H9 (cell line): ENCODE data around the gene ASMTL. TPM values are rescaled to one million over a fixed set of nuclear protein-coding genes. Genes with fewer than 3 reads are reported as not detected.

ENCODE experiments used
- DNase-seq: peaks from one replicate; pipeline ENCODE4 v3.0.0-alpha.2; 2017
- H2AFZ ChIP-seq: one replicate; pipeline ENCODE4 v1.6.1; 2013; ENCODE audit warnings: mild to moderate bottlenecking, low read length, control low read depth, moderate library complexity
- H2AK5ac ChIP-seq: 2 replicates; pipeline ENCODE4 v1.6.1; 2013; ENCODE audit warnings: low read length, control low read depth, mixed read lengths; ENCODE audit not compliant: insufficient read length
- H2BK120ac ChIP-seq: one replicate; pipeline ENCODE4 v1.6.1; 2013; ENCODE audit warnings: low read depth, mild to moderate bottlenecking, low read length, control low read depth, inconsistent platforms; ENCODE audit not compliant: poor library complexity, severe bottlenecking
- H2BK12ac ChIP-seq: 2 replicates; pipeline ENCODE4 v1.6.1; 2013; ENCODE audit warnings: low read length, control low read depth, mixed read lengths, low read depth; ENCODE audit not compliant: insufficient read length
- H2BK15ac ChIP-seq: 2 replicates; pipeline ENCODE4 v1.6.1; 2013; ENCODE audit warnings: low read depth, low read length, control low read depth
- H2BK20ac ChIP-seq: one replicate; pipeline ENCODE4 v1.6.1; 2013; ENCODE audit warnings: low read depth, mild to moderate bottlenecking, low read length, control low read depth, inconsistent platforms; ENCODE audit not compliant: poor library complexity, severe bottlenecking
- H2BK5ac ChIP-seq: 2 replicates; pipeline ENCODE4 v1.6.1; 2013; ENCODE audit warnings: low read length, control low read depth, mixed read lengths; ENCODE audit not compliant: insufficient read length
- H3K14ac ChIP-seq: 2 replicates; pipeline ENCODE4 v1.6.1; 2013; ENCODE audit warnings: low read length, control low read depth; ENCODE audit not compliant: insufficient read depth
- H3K18ac ChIP-seq: 2 replicates; pipeline ENCODE4 v1.6.1; 2013; ENCODE audit warnings: low read depth, mild to moderate bottlenecking, mixed read lengths, low read length, control low read depth; ENCODE audit not compliant: insufficient read length
- H3K23ac ChIP-seq: 2 replicates; pipeline ENCODE4 v1.6.1; 2013; ENCODE audit warnings: low read length, control low read depth, mixed read lengths, low read depth; ENCODE audit not compliant: insufficient read length
- H3K23me2 ChIP-seq: 2 replicates; pipeline ENCODE4 v1.6.1; 2013; ENCODE audit warnings: low read depth, mild to moderate bottlenecking, mixed read lengths, low read length, control low read depth; ENCODE audit not compliant: insufficient read length, poor library complexity, severe bottlenecking
- H3K27ac ChIP-seq: 2 replicates; pipeline ENCODE4 v1.5.1; 2013; ENCODE audit warnings: low read length, control low read depth, mixed read lengths, low read depth; ENCODE audit not compliant: insufficient read length
- H3K27me3 ChIP-seq: 2 replicates; pipeline ENCODE4 v1.6.1; 2013; ENCODE audit warnings: low read length, control low read depth, inconsistent platforms; ENCODE audit not compliant: insufficient read depth
- H3K4ac ChIP-seq: 2 replicates; pipeline ENCODE4 v1.6.1; 2013; ENCODE audit warnings: low read depth, mild to moderate bottlenecking, control low read depth, inconsistent platforms, low read length, moderate library complexity
- H3K4me1 ChIP-seq: 2 replicates; pipeline ENCODE4 v1.6.1; 2013; ENCODE audit warnings: low read length, control low read depth, inconsistent platforms; ENCODE audit not compliant: insufficient read depth
- H3K4me2 ChIP-seq: 2 replicates; pipeline ENCODE4 v1.6.1; 2013; ENCODE audit warnings: low read length, control low read depth, mixed read lengths; ENCODE audit not compliant: insufficient read length, insufficient read depth
- H3K56ac ChIP-seq: 2 replicates; pipeline ENCODE4 v1.6.1; 2013; ENCODE audit warnings: low read depth, mild to moderate bottlenecking, mixed read lengths, low read length, control low read depth; ENCODE audit not compliant: insufficient read length
- H3K79me1 ChIP-seq: 2 replicates; pipeline ENCODE4 v1.6.1; 2013; ENCODE audit warnings: low read depth, mild to moderate bottlenecking, moderate library complexity, low read length, control low read depth, inconsistent platforms; ENCODE audit not compliant: insufficient read depth, poor library complexity, severe bottlenecking
- H3K79me2 ChIP-seq: 2 replicates; pipeline ENCODE4 v1.6.1; 2013; ENCODE audit warnings: low read length, control low read depth, inconsistent platforms; ENCODE audit not compliant: insufficient read depth
- H3K9ac ChIP-seq: 2 replicates; pipeline ENCODE4 v1.6.1; 2013; ENCODE audit warnings: low read length, control low read depth, mixed read lengths; ENCODE audit not compliant: insufficient read length; ENCODE audit errors: extremely low read depth
- H3K9me3 ChIP-seq: one replicate; pipeline ENCODE4 v1.6.1; 2013; ENCODE audit warnings: low read depth, low read length, inconsistent platforms; ENCODE audit not compliant: control insufficient read depth
- H3T11ph ChIP-seq: one replicate; pipeline ENCODE4 v1.6.1; 2013; ENCODE audit warnings: mild to moderate bottlenecking, low read length, control low read depth, inconsistent platforms
- H4K20me1 ChIP-seq: one replicate; pipeline ENCODE4 v1.6.1; 2013; ENCODE audit not compliant: control insufficient read depth, insufficient read length, insufficient read depth
- H4K5ac ChIP-seq: 2 replicates; pipeline ENCODE4 v1.6.1; 2013; ENCODE audit warnings: low read depth, mild to moderate bottlenecking, mixed read lengths, low read length, control low read depth; ENCODE audit not compliant: insufficient read length
- H4K8ac ChIP-seq: replicated peaks from 2 replicates; pipeline ENCODE4 v1.6.1; 2013; ENCODE audit warnings: low read length, control low read depth, mixed read lengths, low read depth; ENCODE audit not compliant: insufficient read length
- H4K91ac ChIP-seq: 2 replicates; pipeline ENCODE4 v1.6.1; 2013; ENCODE audit warnings: low read depth, mild to moderate bottlenecking, moderate library complexity, mixed read lengths, low read length, control low read depth; ENCODE audit not compliant: insufficient read length
- H3K27ac Mint-ChIP-seq, 3 experiments: 2 replicates in 2 of 3; 3 replicates in 1 of 3; pipeline ENCODE4 v1.8.0; 2020 to 2021; ENCODE audit warnings: mixed read lengths in 3 of 3, mild to moderate bottlenecking in 1 of 3, moderate library complexity in 1 of 3
- H3K27me3 Mint-ChIP-seq: 2 replicates; pipeline ENCODE4 v1.8.0; 2021; ENCODE audit warnings: low read depth, mild to moderate bottlenecking, moderate library complexity, mixed read lengths
- H3K36me3 Mint-ChIP-seq, 3 experiments: 2 replicates in 2 of 3; 3 replicates in 1 of 3; pipeline ENCODE4 v1.8.0; 2020 to 2021; ENCODE audit warnings: low read depth in 3 of 3, mixed read lengths in 3 of 3; ENCODE audit not compliant: insufficient read depth in 1 of 3
- H3K4me1 Mint-ChIP-seq, 2 experiments: 2 replicates each; pipeline ENCODE4 v1.8.0; 2020; ENCODE audit warnings: mixed read lengths in 2 of 2
- H3K4me3 Mint-ChIP-seq, 2 experiments: 2 replicates in 1 of 2; 3 replicates in 1 of 2; pipeline ENCODE4 v1.8.0; 2020 to 2021; ENCODE audit warnings: mild to moderate bottlenecking in 2 of 2, mixed read lengths in 2 of 2, moderate library complexity in 1 of 2
- H3K9me3 Mint-ChIP-seq, 2 experiments: 2 replicates in 1 of 2; 3 replicates in 1 of 2; pipeline ENCODE4 v1.8.0; 2020; ENCODE audit warnings: mild to moderate bottlenecking in 2 of 2, mixed read lengths in 2 of 2, moderate library complexity in 1 of 2
- CTCF ChIP-seq: fragments of 200-600 bp; sonication (generic); conservative IDR thresholded peaks from 3 replicates; pipeline ENCODE4 v1.8.0; 2021; ENCODE audit warnings: antibody characterized with exemption, mild to moderate bottlenecking
- WGBS: extraction: QIAGEN DNeasy Blood & Tissue Kit; methylation state at CpG from one replicate; pipeline ENCODE4 v1.1.7; 2013; ENCODE audit warnings: missing lambda C conversion rate, low lambda C conversion rate, mixed read lengths; ENCODE audit not compliant: insufficient read length; ENCODE audit errors: extremely low coverage; 5-methylcytosine and 5-hydroxymethylcytosine counted together
- total RNA-seq: library from RNA; stranded (reverse); gene quantifications from 2 replicates; pipeline ENCODE4 v1.2.1, GENCODE V29; 2021

Gene ASMTL
- total RNA-seq, 1 experiment from 2014 or later, result 59.8 TPM

DNA sequence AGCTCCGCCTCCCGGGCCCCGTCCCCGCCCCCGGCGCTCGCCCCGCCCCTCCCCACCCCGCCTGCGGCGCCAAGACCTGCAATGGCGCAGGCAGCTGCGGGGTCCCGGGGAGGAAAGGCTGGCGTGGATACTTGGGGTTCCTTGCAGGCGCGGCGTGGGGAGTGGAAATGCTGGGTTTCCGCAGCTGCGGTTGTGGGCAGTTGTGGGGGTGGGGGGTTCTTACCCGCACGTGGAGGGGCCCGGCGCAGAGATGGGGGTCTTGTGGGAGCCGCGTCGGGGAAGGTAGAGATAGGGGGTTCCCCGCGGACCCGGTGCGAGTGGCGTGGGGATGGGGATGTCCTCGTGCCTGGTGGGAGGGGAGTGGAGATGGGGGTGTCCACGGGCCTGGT is 680 bp upstream of the ASMTL start:
- H3K27me3 Mint-ChIP-seq, result no peaks in the 10 kb centered on the region; the same call in none of the 2 replicates
- Histone ChIP-seq H4K20me1 (no peaks in the 10 kb centered on the region), H3K4me1 (no peaks in the 10 kb centered on the region), H3K27ac (no peak overlapping the region), H3K23ac (no peak overlapping the region), H3K4ac (no peak overlapping the region), H3K18ac (no peak overlapping the region), H3K79me1 (peaks cover 9% of the 10 kb centered on the region), H2BK15ac (no peak overlapping the region), H2AK5ac (no peak overlapping the region), H3K23me2 (no peaks in the 10 kb centered on the region), H2BK120ac (no peak overlapping the region), H4K8ac (no peak overlapping the region), H4K91ac (no peak overlapping the region), H3T11ph (no peak overlapping the region), H2BK5ac (no peak overlapping the region), H3K14ac (no peak overlapping the region), H2AFZ (no peak overlapping the region), H3K4me2 (no peak overlapping the region), H4K5ac (no peak overlapping the region), H2BK20ac (no peak overlapping the region), H3K56ac (no peak overlapping the region), H2BK12ac (no peak overlapping the region), H3K27me3 (no peaks in the 10 kb centered on the region), H3K79me2 (peaks cover 17% of the 10 kb centered on the region; the same call in 1 of the 2 replicates), H3K9ac (no peak overlapping the region), H3K9me3 (peaks cover 8% of the 10 kb centered on the region)
- peak overlapping the region; percentile 75 to 81 for H3K4me3 Mint-ChIP-seq
- 0 out of 4 replicates have a peak, but pooled peaks cover 0 to 2% of the 10 kb centered on the region in 2 experiments for H3K4me1 Mint-ChIP-seq
- no peak for TF ChIP-seq CTCF
- H3K27ac Mint-ChIP-seq, result peak overlapping the region in 1 of 3 experiments; percentile 73; a peak in 2 of 7 replicates
- WGBS, result no CpG with 5 or more reads among the region's 34 CpGs
- DNase-seq, result no peak
- H3K36me3 Mint-ChIP-seq, result peaks cover 18 to 19% (median 18%) of the 10 kb centered on the region in 3 experiments
- H3K9me3 Mint-ChIP-seq, result peaks cover 18% of the 10 kb centered on the region in 2 experiments
